ENCODE results near the gene ALKBH7.
"Not testable (repeated sequence)": the region's sequence is repeated elsewhere in the genome, so short reads cannot be mapped to it uniquely, and the experiment has no call there.

ALKBH7 gene, protein sequence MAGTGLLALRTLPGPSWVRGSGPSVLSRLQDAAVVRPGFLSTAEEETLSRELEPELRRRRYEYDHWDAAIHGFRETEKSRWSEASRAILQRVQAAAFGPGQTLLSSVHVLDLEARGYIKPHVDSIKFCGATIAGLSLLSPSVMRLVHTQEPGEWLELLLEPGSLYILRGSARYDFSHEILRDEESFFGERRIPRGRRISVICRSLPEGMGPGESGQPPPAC

DNA sequence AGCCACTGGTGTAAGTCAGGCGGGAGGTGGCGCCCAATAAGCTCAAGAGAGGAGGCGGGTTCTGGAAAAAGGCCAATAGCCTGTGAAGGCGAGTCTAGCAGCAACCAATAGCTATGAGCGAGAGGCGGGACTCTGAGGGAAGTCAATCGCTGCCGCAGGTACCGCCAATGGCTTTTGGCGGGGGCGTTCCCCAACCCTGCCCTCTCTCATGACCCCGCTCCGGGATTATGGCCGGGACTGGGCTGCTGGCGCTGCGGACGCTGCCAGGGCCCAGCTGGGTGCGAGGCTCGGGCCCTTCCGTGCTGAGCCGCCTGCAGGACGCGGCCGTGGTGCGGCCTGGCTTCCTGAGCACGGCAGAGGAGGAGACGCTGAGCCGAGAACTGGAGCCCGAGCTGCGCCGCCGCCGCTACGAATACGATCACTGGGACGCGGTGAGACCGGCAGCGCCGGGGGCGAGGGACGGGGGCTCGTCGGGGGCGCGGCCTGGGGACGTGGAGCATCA lies at the start of gene ALKBH7:
Gene ALKBH7 (plus strand): TSS at position 201 of the 502 bp plus-strand sequence. CDS start 27 bp downstream, at position 228.
- DNase-seq, result peak; percentile 99 to 100 (median 99)

DNA sequence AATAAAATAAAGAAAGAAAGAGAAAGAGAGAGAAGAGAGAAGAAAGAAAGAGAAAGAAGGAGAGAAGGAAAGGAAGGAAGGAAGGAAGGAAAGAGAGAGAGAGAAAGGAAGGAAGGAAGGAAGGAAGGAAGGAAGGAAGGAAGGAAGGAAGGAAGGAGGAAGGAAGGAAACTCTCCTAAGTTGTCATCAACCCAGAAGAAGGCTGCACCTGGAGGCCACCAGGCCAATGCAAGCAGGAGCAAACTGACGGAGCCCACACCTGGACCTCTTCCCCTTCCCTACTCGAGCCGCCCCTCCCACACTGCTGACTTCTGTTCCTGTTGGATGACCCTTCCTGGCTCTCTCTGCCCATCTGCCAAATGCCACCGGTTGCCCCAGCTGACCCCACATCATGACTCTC lies 47.8 kb upstream of the ALKBH7 start:
- no peak for DNase-seq

DNA sequence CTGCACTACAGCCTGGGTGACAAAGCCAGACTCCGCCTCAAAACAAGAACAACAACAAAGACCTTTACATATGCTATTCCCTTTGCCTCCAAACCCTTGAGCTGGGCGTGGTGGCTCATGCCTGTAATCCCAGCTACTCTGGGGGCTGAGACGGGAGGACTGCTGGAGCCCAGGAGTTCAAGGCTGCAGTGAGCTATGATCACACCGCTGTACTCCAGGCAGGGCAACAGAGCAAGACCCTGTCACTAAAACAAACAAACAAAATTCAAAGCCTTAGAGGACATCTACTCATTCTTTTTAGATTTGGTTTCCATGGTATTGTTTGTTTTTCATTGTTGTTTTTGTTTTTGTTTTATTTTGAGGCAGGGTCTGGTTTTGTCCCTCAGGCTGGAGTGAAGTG lies 47.0 kb upstream of the ALKBH7 start:
- DNase-seq, result no peak

DNA sequence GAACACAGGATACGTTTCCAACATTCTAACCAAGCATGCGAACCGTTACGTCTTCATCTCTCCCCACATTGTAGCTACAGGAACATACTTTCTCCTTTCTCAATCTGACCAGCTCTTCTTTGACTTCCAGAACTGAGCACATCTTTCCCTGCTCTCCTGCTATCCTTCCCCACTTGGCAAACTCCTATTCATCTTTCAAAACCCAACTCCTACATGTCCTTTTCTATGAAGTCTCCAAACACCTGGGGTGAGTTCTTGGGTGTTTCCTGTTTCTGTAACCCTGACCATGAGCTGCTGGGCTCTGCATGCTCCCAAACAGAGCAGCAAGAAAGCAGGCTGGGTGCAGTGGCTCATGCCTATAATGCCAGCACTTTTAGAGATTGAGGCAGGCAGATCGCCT lies 45.8 kb upstream of the ALKBH7 start:
- DNase-seq, result no peak

DNA sequence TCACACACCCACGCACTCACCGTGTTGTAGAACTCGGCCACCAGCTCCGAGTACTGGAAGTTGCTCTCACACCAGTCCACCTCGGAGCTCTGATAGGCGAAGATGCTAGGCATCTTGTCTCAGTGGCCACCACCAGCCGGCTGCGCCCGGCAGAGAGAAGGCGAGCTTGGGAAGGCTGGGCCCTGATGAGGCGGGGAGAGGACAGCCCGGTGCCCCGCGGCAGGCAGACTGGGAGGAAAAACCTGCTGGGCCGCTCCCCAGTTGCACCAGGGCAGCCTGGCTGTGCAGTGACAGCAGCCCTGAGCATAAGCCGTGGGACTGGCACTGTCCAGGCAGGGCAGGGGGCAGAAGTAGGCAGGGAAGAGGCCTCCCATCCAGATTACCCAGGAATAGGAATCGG lies 39.2 kb upstream of the ALKBH7 start, which contains the start of gene ACER1:
Gene ACER1 (minus strand): TSS at position 174 of the 400 bp plus-strand sequence. CDS start 61 bp downstream, at position 113.
- no peak for DNase-seq

DNA sequence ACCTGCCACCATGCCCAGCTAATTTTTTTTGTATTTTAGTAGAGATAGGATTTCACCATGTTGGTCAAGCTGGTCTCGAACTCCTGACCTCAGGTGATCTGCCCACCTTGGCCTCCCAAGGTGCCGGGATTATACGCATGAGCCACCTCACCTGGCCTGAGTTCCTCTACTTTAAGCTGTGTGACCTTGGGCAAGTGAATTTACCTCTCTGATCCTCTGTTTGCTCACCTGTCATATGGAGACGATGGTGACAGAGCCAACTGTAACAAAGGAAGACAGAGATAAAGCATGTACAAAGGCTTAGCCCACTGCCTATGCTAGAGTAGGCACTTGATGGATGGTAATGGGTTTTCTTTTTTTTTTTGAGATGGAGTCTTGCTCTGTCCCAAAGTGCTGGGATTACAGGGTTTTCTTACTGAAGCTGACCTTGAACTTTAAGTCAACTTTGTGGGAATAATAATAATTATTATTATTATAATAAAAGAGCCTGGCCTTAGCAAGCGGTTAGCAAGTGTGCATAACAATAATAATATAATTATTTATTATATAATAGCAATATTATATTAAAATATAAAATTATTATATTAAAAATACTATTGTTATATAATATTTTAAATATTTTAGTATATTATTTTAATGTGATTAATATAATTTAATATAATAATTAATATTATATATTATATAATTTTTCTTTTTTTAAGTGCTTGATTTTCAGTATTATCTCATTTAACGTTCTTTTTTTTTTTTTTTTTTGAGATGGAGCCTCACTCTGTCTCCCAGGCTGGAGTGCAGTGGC lies 37.9 kb upstream of the ALKBH7 start:
- no peak for DNase-seq

DNA sequence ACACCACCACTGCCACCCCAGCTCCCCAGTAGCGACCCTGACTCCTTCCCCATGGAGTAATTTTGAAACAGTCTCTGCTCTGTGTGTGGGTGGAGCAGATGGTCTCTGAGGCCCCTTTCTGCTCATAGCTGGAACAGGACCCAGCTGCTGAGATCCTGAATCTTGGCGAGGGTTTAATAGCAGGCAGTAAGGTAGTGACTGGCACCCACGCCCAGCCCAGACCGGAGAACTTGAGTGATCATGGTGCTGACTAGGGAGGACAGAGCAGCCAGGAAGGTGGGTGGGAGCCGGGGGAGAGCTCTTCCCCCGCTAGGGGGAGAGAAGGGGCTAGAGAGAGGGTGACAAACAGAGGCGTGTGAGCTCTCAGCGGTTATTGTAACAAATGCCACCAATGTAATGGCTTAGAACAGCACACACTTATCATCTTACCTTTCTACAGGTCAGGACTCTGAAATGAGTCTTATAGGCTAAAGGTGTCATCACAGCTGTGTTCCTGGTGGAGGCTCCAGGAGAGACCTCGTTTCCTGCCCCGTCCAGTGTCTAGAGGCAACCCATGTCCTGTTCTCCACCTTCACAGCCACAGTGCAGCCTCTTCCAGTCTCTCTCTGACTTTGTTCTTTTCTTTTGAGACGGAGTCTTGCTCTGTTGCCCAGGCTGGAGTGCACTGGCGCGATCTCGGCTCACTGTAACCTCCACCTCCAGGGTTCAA lies 31.9 kb upstream of the ALKBH7 start:
- DNase-seq, result no peak

DNA sequence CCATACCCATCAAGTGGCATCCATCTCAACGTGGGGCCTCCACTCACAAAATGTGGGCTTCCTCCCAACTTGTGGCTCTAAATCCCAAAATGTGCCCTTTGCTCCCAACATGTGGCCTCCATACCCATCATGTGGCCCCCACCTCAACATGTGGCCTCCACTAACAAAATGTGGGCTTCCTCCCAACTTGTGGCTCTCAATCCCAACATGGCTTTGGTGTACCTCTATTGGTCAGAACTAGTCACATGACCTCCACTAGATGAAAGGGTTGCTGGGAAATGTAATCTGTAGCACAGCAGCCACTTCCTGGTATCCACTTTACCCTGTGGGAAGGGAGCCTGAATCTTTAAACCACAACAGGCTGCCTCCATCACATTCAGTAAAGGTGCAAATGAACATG lies 29.1 kb upstream of the ALKBH7 start:
- no peak for DNase-seq

DNA sequence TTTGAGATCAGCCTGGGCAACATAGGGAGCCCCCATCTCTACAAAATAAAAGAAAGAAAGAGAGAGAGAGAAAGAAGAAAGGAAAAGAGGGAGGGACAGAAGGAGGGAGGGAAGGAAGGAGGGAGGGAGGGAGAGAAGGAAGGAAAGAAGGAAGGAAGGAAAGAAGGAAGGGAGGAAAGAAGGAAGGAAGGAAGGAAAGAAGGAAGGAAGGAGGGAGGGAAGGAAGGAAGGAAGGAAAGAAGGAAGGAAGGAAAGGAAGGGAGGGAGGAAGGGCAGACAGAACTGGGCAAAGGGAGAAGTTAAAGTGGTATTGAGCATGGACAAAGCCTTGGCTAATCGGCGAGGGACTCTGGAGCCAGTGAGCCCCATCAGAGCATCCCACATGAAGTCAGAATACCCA lies 23.3 kb upstream of the ALKBH7 start:
- not testable (repeated sequence) for DNase-seq

DNA sequence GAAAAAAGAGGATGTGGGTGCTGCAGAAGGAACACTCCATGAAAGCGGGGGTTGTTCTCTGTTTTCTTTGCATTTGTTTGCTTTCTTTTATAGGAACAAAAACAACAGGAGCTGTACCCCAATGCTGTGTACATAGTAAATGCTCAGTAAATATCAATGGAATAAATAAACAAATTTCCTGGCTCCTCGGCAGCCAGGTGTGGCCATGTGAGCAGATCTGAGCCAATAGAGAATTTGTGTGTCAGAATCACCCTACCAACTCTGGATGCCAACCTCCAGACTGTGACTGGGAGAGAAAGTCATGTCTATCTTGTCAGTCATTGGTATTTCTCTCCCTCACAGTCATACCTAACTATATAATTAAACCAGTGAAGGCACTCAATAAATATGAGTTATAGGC lies 21.9 kb upstream of the ALKBH7 start:
- no peak for DNase-seq

DNA sequence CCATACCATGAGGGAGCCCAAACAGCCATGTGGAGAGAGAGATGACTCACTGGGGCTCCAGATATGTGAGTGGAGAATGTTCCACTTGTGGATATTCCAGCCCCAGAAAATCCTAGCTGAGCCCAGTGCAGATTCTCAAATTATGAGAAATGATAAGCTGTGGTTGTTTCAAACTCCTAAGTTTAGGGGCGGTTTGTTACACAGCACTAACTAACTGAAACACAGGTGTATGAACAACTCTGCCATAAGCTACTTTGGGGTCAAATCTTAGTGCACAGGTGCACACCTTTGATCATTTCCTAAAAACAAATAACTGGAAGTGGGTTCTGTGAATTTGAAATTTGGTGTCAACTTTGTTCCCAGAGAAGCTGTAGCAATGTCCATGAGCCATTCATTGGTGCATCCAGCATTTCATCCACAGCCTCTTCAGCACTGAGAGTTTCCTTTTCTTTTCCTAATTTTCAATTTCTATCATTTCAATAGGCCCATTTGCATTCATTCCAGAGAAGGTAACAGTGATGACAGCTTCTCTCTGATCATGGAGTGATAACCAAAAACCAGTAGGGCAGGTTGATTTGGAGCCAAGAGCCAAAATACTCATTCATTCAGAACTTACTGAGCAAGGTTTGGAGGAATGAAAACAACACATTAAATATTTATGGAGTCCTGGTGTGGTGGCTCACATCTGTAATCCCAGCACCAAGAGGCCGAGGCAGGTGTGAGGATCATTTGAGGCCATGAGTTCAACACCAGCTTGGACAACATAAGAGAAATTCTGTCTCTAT lies 20.0 kb upstream of the ALKBH7 start:
- no peak for DNase-seq

DNA sequence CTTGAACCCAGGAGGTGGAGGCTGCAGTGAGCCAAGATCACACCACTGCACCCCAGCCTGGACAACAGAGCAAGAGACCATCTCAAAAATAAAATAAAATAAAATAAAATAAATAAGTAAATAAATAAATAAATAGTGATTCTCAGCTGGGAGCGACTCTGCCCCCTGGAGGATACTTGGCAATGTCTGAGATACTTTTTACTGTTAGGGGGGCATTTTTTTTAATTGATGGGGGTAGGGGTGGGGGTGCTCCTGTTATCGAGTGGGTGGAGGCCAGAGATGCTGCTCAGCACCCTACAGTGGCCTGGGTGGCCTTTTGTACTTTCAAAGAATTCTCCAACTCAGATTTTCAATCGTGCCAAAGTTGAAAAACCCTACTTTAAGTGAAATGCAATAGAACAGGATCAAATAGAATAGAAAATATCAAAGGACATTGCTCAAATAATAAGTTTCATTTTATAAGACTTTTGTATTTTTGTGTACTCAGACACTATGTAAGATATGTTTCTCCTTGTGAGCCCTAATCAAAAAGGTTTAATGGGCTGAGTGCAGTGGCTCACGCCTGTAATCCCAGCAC lies 18.4 kb upstream of the ALKBH7 start:
- DNase-seq, result peak; percentile 27 to 56 (median 34)

DNA sequence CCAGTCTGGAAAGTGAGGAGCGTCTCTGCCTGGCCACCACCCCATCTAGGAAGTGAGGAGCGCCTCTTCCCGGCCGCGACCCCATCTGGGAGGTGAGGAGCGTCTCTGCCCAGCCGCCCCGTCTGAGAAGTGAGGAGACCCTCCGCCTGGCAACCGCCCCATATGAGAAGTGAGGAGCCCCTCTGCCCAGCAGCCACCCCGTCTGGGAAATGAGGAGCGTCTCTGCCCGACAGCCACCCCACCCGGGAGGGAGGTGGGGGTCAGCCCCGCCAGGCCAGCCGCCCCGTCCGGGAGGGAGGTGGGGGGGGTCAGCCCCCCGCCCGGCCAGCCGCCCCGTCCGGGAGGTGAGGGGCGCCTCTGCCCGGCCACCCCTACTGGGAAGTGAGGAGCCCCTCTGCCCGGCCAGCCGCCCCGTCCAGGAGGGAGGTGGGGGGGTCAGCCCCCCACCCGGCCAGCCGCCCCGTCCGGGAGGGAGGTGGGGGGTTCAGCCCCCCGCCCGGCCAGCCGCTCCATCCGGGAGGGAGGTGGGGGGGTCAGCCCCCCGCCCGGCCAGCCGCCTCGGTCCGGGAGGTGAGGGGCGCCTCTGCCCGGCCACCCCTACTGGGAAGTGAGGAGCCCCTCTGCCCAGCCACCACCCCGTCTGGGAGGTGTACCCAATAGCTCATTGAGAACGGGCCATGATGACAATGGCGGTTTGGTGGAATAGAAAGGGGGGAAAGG lies 17.1 kb upstream of the ALKBH7 start:
- not testable (repeated sequence) for DNase-seq

DNA sequence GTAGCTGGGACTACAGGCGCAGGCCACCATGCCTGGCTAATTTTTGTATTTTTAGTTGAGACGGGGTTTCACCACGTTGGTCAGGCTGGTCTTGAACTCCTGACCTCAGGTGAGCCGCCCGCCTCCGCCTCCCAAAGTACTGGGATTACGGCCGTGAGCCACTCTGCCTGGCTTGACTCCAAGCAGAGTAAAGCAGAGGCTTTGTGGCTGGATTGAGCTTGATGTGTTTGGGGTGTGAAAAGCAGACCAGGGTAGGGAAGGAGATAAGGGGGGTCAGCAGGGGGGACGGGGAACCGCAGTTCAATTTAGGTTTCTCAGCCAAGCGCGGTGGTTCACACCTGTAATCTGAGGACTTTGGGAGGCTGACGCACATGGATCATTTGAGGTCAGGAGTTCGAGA lies 15.4 kb upstream of the ALKBH7 start:
- DNase-seq, result no peak

DNA sequence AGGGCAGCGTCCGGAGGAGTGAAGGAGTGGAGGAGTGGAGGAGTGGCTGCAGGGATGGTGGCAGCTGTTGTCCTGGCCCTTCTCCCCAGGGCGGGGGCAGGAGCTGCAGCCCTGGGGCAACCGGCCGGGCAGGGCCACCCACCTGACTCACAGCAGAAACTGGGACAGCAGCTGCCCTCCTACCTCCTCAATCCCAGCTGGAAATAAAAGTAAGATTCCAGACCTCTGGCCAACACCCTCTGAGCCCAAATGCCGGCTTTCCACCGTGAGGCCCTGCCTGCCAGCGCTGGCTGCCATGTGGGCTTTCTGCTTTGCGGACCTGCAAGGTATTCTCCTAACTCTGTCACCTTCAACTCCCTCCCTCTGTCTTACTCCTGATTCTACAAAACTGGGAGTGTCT lies 14.6 kb upstream of the ALKBH7 start:
- DNase-seq, result no peak

DNA sequence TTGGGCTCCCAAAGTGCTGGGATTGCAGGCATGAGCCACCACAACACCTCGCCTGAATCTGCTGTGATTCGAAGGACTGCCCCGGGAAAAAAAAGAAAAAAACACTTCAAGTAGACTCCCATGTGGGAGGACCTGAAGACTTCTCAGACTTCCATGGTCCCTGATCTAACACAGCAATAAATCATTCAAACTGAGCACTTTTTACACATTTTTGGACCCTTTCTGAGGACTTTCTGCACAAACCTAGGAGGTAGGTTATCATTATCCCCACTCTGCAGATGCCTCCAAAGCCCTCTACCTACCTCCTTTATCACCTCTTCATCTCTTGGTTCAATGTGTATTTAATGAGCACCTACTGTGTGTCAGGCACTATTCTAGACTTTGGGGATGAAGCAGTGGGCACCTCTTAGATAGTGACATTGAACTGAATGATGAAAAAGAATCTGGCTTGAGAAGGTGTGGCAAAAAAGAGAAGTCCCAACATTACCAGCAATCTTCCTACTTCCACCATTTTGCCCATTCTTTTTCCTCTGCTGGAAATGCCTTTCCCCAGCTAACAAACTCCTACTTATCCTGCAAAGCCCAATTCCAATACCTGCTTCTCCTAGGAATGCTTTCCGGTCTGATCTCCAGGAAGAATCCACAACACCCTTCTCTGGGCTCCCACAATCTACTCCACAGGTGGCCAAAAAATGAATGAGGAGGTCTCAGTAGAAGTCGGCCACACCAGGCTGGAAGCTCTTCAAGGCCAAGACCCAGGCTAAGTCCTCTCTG lies 12.8 kb upstream of the ALKBH7 start:
- DNase-seq, result no peak

DNA sequence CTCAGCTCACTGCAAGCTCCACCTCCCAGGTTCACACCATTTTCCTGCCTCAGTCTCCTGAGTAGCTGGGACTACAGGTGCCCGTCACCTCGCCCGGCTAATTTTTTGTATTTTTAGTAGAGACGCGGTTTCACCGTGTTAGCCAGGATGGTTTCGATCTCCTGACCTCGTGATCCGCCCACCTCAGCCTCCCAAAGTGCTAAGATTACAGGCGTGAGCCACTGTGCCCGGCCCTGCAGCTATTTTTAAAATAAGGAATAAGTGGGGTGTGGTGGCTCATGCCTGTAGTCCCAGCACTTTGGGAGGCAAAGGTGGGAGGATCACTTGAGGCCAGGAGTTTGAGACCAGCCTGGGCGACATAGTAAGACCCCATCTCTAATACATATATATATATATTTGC lies 12.1 kb upstream of the ALKBH7 start:
- DNase-seq, result not testable (repeated sequence)

DNA sequence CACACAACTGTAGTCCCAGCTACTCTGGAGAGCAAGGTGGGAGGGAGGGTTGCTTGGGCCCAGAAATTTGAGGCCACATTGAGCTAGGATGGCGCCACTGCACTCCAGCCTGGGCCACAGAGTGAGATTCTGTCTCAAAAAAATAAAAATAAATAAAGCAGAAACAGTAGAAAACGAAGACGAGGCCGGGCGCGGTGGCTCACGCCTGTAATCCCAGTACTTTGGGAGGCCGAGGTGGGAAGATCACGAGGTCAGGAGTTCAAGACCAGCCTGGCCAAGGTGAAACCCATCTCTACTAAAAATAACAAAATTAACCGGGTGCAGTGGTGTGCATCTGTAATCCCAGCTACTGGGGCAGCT lies 11.8 kb upstream of the ALKBH7 start:
- not testable (repeated sequence) for DNase-seq

DNA sequence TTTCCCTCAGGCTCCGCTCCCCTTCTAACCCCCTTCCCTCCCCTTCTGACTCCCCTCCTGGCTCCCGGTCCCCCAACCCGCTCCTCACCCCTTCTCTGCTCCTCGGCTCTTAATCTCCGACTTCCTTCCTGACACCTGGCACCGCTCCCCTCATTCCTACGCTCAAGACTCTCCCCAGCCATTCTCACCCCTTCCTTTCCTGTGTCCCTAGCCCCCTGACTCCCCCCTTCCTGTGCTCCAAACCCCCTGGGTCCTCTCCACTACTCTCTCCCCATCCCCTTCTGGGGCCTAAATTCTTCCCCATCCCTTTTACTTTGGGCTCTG lies 10.6 kb upstream of the ALKBH7 start:
- no peak for DNase-seq

DNA sequence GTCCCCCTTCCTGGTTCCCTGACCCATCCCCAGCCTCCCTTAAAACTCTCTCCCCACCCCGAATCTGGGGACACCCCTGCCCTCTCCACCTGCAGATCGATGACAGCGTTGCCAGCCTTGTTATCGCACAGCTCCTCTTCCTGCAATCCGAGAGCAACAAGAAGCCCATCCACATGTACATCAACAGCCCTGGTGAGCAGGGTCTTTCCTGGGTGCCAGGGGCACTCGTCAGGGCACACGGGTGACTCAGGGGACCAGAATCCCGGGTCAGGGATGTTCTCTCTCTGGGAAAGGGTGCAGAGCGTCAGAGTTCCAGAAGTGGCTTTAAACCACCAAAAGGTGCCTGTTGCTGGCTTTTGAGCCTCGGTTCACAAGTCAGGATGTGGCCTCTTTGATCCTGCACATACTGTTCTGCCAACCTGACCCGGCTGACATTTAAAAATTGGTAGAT lies 10.2 kb upstream of the ALKBH7 start:
- no peak for DNase-seq

DNA sequence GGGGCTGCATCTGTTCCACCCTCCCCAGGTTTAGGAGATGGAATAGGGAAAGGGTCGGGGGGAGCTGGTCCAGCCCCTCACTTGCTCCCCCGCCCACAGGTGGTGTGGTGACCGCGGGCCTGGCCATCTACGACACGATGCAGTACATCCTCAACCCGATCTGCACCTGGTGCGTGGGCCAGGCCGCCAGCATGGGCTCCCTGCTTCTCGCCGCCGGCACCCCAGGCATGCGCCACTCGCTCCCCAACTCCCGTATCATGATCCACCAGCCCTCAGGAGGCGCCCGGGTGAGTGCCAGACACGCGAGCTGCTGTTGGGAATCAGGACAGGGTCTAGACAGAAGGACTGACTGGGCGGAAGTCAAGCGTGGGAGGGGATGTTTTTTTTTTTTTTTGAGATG lies 8.2 kb upstream of the ALKBH7 start:
- no peak for DNase-seq

Data from suppressor macrophage treated with lipopolysaccharide for 1 hour (primary cell).